Smooth muscle cell (in vitro differentiated cells): ENCODE data around the gene VPS9D1. TPM values are rescaled to one million over a fixed set of nuclear protein-coding genes. Genes with fewer than 3 reads are reported as not detected.

Experiments
- DNase-seq: peaks from one replicate; lab custom pipeline; 2025; ENCODE audit not compliant: unreplicated experiment; lab: John Stamatoyannopoulos, UW
- H2AFZ ChIP-seq: fragments of 200-600 bp; sonication (generic); 2 replicates; pipeline ENCODE4 v1.6.0; 2016; ENCODE audit warnings: antibody characterized with exemption, low read depth, mild to moderate bottlenecking
- H3F3A ChIP-seq: fragments of 200-600 bp; sonication (generic); 2 replicates; pipeline ENCODE4 v1.6.0; 2017; ENCODE audit warnings: antibody characterized with exemption, low read depth
- H3K27ac ChIP-seq: fragments of 200-600 bp; sonication (generic); 2 replicates; pipeline ENCODE4 v1.5.1; 2016; ENCODE audit warnings: low read depth, mild to moderate bottlenecking
- H3K27me3 ChIP-seq: fragments of 200-600 bp; sonication (generic); 2 replicates; pipeline ENCODE4 v1.6.1; 2016; ENCODE audit warnings: low read depth, mild to moderate bottlenecking
- H3K36me3 ChIP-seq: fragments of 200-600 bp; sonication (generic); 2 replicates; pipeline ENCODE4 v1.5.1; 2016; ENCODE audit warnings: low read depth
- H3K4me1 ChIP-seq: fragments of 200-600 bp; sonication (generic); 2 replicates; pipeline ENCODE4 v1.5.1; 2016; ENCODE audit warnings: low read depth
- H3K4me2 ChIP-seq: fragments of 200-600 bp; sonication (generic); 2 replicates; pipeline ENCODE4 v1.6.0; 2016; ENCODE audit warnings: mild to moderate bottlenecking
- H3K4me3 ChIP-seq: fragments of 200-600 bp; sonication (generic); 2 replicates; pipeline ENCODE4 v1.5.1; 2016; ENCODE audit warnings: mild to moderate bottlenecking
- H3K79me2 ChIP-seq: fragments of 200-600 bp; sonication (generic); 2 replicates; pipeline ENCODE4 v1.6.0; 2016; ENCODE audit warnings: low read depth, mild to moderate bottlenecking
- H3K9ac ChIP-seq: fragments of 200-600 bp; sonication (generic); 2 replicates; pipeline ENCODE4 v1.6.0; 2016; ENCODE audit warnings: low read depth
- H3K9me3 ChIP-seq: fragments of 200-600 bp; sonication (generic); replicated peaks from 2 replicates; pipeline ENCODE4 v1.5.1; 2016; ENCODE audit warnings: low read depth
- H4K20me1 ChIP-seq: fragments of 200-600 bp; sonication (generic); 2 replicates; pipeline ENCODE4 v1.6.0; 2016; ENCODE audit warnings: low read depth
- CTCF ChIP-seq: fragments of 200-600 bp; sonication (generic); IDR thresholded peaks from 2 replicates; pipeline ENCODE4 v1.5.1; 2017; ENCODE audit warnings: borderline replicate concordance, mild to moderate bottlenecking, antibody characterized with exemption; ENCODE audit not compliant: insufficient read depth, poor library complexity, severe bottlenecking
- WGBS: methylation state at CpG from one replicate; pipeline ENCODE4 v1.1.7; 2016; ENCODE audit warnings: low lambda C conversion rate; 5-methylcytosine and 5-hydroxymethylcytosine counted together
- polyA plus RNA-seq: library from polyadenylated mRNA; unstranded; fragments of >200 nt; fragmentation: Nextera tagmentation; extraction: Ambion mirVana; gene quantifications from 2 replicates; pipeline ENCODE4 v1.2.1, GENCODE V29; 2016
- total RNA-seq: library from RNA; depleted of rRNA; stranded (reverse); fragments of >200 nt; gene quantifications from 2 replicates; pipeline ENCODE4 v1.2.3, GENCODE V29; 2014

Gene VPS9D1
- total and polyA plus RNA-seq, 2 experiments from 2014 or later, result 10.6 to 15.7 TPM

- H3K79me2 ChIP-seq, result no peaks in the 10 kb centered on the region
- H3K4me2 ChIP-seq, result no peak overlapping the region
- no peaks in the 10 kb centered on the region for H3K27me3 ChIP-seq
- H4K20me1 ChIP-seq, result peaks cover 7% of the 10 kb centered on the region
- H3K9me3 ChIP-seq, result no peaks in the 10 kb centered on the region
- 100% methylated on average over 3 of the region's 3 CpGs for WGBS
- H3F3A ChIP-seq, result no peaks in the 10 kb centered on the region
- no peak overlapping the region for H3K27ac ChIP-seq
- H3K4me1 ChIP-seq, result no peaks in the 10 kb centered on the region
- H3K9ac ChIP-seq, result no peak overlapping the region
- H2AFZ ChIP-seq, result no peak overlapping the region
- no peak for TF ChIP-seq CTCF
- H3K36me3 ChIP-seq, result peaks cover 9% of the 10 kb centered on the region
- no peak for DNase-seq
- H3K4me3 ChIP-seq, result no peak overlapping the region
These were observed 15.9 kb upstream of the VPS9D1 start for GRCh38 chr16:89736554-89736953.

GRCh38 chr16:89733792-89734191 is 13.1 kb upstream of the VPS9D1 start:
- no peak for TF ChIP-seq CTCF
- 94% methylated on average over 21 of the region's 21 CpGs for WGBS
- Histone ChIP-seq H3K27ac (no peak overlapping the region), H2AFZ (no peak overlapping the region), H3K4me3 (no peak overlapping the region), H3F3A (no peaks in the 10 kb centered on the region), H3K27me3 (no peaks in the 10 kb centered on the region), H4K20me1 (peaks cover 10% of the 10 kb centered on the region), H3K79me2 (no peaks in the 10 kb centered on the region), H3K4me2 (no peak overlapping the region), H3K36me3 (peaks cover 9% of the 10 kb centered on the region), H3K9ac (no peak overlapping the region), H3K4me1 (no peaks in the 10 kb centered on the region), H3K9me3 (no peaks in the 10 kb centered on the region)
- no peak for DNase-seq

- no peak for DNase-seq
- Histone ChIP-seq H4K20me1 (peaks cover 10% of the 10 kb centered on the region), H3F3A (no peaks in the 10 kb centered on the region), H3K36me3 (peaks cover 9% of the 10 kb centered on the region), H3K4me2 (no peak overlapping the region), H3K79me2 (no peaks in the 10 kb centered on the region), H3K9me3 (no peaks in the 10 kb centered on the region), H3K27ac (no peak overlapping the region), H2AFZ (no peak overlapping the region), H3K9ac (no peak overlapping the region), H3K27me3 (no peaks in the 10 kb centered on the region), H3K4me3 (no peak overlapping the region), H3K4me1 (no peaks in the 10 kb centered on the region)
- no peak for TF ChIP-seq CTCF
- 93% methylated on average over 17 of the region's 17 CpGs for WGBS
These were observed 12.6 kb upstream of the VPS9D1 start for GRCh38 chr16:89733322-89733721.

- WGBS, result 95% methylated on average over 9 of the region's 9 CpGs
- Histone ChIP-seq H3K27me3 (no peaks in the 10 kb centered on the region), H3F3A (no peaks in the 10 kb centered on the region), H4K20me1 (peaks cover 10% of the 10 kb centered on the region), H2AFZ (no peak overlapping the region), H3K27ac (no peak overlapping the region), H3K36me3 (peaks cover 9% of the 10 kb centered on the region), H3K4me2 (no peak overlapping the region), H3K4me1 (no peaks in the 10 kb centered on the region), H3K4me3 (no peak overlapping the region), H3K9me3 (no peaks in the 10 kb centered on the region), H3K9ac (no peak overlapping the region), H3K79me2 (no peaks in the 10 kb centered on the region)
- DNase-seq, result no peak
- TF ChIP-seq CTCF, result no peak
These were observed 12.2 kb upstream of the VPS9D1 start for GRCh38 chr16:89732918-89733242.
